ENCODE results near the gene TMEM192. TPM values are rescaled to one million over a fixed set of nuclear protein-coding genes. Genes with fewer than 3 reads are reported as not detected.
A peak's percentile ranks its signal among the peaks of the same experiment; 100 is the strongest.

TMEM192 gene
- total and polyA plus RNA-seq, 2 of the 13 experiments (the other 11 are each of a cell fraction or from before 2014, with no cell fraction given), result 19.8 to 19.9 TPM

GRCh38 chr4:165112368-165113121, at the start of gene TMEM192 (continued):
- TF ChIP-seq IRF9 (CRISPR knock-in tag; IDR thresholded peaks at IDR 0.05; ENCODE audit: borderline replicate concordance), result peak; percentile 77; the same call in 1 of the 2 replicates
- no peak; the same call in 1 of the 2 replicates for TF ChIP-seq ZNF839 (CRISPR knock-in tag; IDR thresholded peaks at IDR 0.05; ENCODE audit: borderline replicate concordance)
- 0 out of 2 replicates have a peak, but pooled peaks have one; percentile 60 for TF ChIP-seq ZNF552 (CRISPR knock-in tag; IDR thresholded peaks at IDR 0.05; ENCODE audit: borderline replicate concordance)
- TF ChIP-seq KAT8 (CRISPR knock-in tag; IDR thresholded peaks at IDR 0.05), result peak; percentile 24
- no peak for TF ChIP-seq DNMT3B (CRISPR knock-in tag; conservative IDR thresholded peaks at IDR 0.05)
- 0 out of 2 replicates have a peak, but pooled peaks have one; percentile 54 for TF ChIP-seq ZNF773 (CRISPR knock-in tag; IDR thresholded peaks at IDR 0.05; ENCODE audit: borderline replicate concordance)
- peak; percentile 93 for TF ChIP-seq ZNF563 (CRISPR knock-in tag; IDR thresholded peaks at IDR 0.05)
- peak; percentile 57 for TF ChIP-seq MNT (IDR thresholded peaks at IDR 0.05)
- TF ChIP-seq RAD21 (CRISPR knock-in tag; IDR thresholded peaks at IDR 0.05), result peak; percentile 43; the same call in 1 of the 2 replicates
- TF ChIP-seq PHF5A (CRISPR knock-in tag; IDR thresholded peaks at IDR 0.05; ENCODE audit: low read depth, unreplicated experiment), result no peak
- peak; percentile 97 for TF ChIP-seq DRAP1 (CRISPR knock-in tag; IDR thresholded peaks at IDR 0.05)
- 0 out of 2 replicates have a peak, but pooled peaks have one; percentile 32 for TF ChIP-seq ETS1 (CRISPR knock-in tag; IDR thresholded peaks at IDR 0.05)
- TF ChIP-seq HBP1 (CRISPR knock-in tag; IDR thresholded peaks at IDR 0.05; ENCODE audit: low read depth), result no peak; the same call in 1 of the 2 replicates
- TF ChIP-seq REST (IDR thresholded peaks at IDR 0.05; ENCODE audit: borderline replicate concordance in 1 of 2, low read depth in 1 of 2, low read length in 2 of 2), result 0 out of 4 replicates have a peak, but pooled peaks of 1 of the 2 experiments have one; percentile 33
- TF ChIP-seq ZSCAN20 (CRISPR knock-in tag; IDR thresholded peaks at IDR 0.05; ENCODE audit: borderline replicate concordance), result peak; percentile 51; the same call in 1 of the 2 replicates
- 0 out of 2 replicates have a peak, but pooled peaks have one; percentile 43 for TF ChIP-seq GATA4 (IDR thresholded peaks at IDR 0.05; ENCODE audit: borderline replicate concordance, low read depth)
- no peak; the same call in 1 of the 2 replicates for TF ChIP-seq ZNF225 (CRISPR knock-in tag; IDR thresholded peaks at IDR 0.05)

Measured in HepG2 (cell line).